Tibial nerve (tissue), 4 donors: ENCODE measurements around the gene CYTH3.

Source experiments
- CTCF ChIP-seq, 5 experiments: fragments of 200-600 bp in 3 of 5; fragments of 450-650 bp in 2 of 5; sonication (generic) in 3 of 5; IDR thresholded peaks; one replicate each; pipeline ENCODE4 v1.5.1; 2016 to 2019; ENCODE audit warnings: antibody characterized with exemption in 5 of 5, mild to moderate bottlenecking in 3 of 5, moderate library complexity in 2 of 5
- EP300 ChIP-seq, 2 donors: sonication (generic); formaldehyde crosslinking; IDR thresholded peaks; one replicate each; pipeline ENCODE4 v1.6.1; 2017; ENCODE audit warnings: antibody characterized with exemption in 2 of 2, mild to moderate bottlenecking in 1 of 2
- POLR2A ChIP-seq, 2 donors: fragments of 450-650 bp; IDR thresholded peaks; one replicate each; pipeline ENCODE4 v1.6.1; 2017; ENCODE audit warnings: antibody characterized with exemption in 2 of 2, mild to moderate bottlenecking in 2 of 2, moderate library complexity in 2 of 2

- TF ChIP-seq EP300 (IDR thresholded peaks at IDR 0.05) (no peak), CTCF (IDR thresholded peaks at IDR 0.05) (no peak), POLR2A (IDR thresholded peaks at IDR 0.05) (no peak)
These were observed 154.9 kb downstream of the CYTH3 start for GRCh38 chr7:6117533-6117932.
